GM18498 (cell line): ENCODE measurements around the gene HDAC2.
"Not testable (repeated sequence)": the region's sequence is repeated elsewhere in the genome, so short reads cannot be mapped to it uniquely, and the experiment has no call there.

Experiments
- ATAC-seq: cut with Tn5 transposase; IDR thresholded peaks from one replicate; pipeline ENCODE4 v1.9.1; 2021; ENCODE audit warnings: mild to moderate bottlenecking, moderate library complexity; ENCODE audit not compliant: unreplicated experiment

HDAC2 gene

DNA sequence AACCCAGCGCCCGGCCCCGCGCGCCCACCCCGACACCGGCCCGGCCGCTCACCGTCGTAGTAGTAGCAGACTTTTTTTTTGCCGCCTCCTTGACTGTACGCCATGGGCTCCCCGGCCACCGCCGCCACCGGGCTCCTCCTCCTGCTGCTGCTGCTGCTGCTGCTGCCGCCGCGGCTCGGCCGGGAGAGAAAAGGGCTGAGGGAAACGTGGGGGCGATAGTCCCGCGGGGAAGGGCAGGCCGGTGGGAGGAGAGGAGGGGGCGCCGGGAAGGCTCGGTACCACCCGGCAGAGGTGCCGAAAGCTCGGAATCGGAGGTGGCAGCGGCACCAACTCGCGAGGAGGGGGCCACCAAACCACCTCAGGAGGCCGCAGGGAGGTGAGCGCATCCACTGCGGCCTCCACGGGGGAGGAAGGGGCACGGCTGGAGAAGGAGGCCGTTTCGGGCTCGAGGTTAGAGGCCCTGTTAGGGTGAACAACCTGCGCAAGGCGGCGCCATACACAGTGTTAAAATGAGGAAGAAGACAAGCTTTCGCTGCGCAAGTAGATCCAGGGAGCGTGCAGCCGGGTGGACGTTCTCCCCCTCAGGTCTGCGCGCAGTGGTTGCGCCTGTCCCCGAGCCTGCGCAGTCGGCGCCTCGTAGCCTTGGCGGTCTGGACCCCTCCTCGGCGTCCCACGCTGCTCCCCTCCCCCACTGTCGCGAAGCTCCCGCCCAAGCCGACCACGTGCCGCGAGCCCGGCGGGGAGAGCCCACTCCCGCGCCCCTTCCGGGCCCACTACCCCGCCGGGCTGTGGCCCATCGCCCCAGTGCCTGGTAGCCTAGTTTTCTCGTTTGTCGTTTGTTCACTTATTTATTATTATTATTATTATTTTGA is at the start of gene HDAC2:
TSS of gene HDAC2 (minus strand) at position 344 of the 872 bp plus-strand sequence. CDS start at position 104, 240 bp downstream.
- peak; percentile 84 for ATAC-seq

DNA sequence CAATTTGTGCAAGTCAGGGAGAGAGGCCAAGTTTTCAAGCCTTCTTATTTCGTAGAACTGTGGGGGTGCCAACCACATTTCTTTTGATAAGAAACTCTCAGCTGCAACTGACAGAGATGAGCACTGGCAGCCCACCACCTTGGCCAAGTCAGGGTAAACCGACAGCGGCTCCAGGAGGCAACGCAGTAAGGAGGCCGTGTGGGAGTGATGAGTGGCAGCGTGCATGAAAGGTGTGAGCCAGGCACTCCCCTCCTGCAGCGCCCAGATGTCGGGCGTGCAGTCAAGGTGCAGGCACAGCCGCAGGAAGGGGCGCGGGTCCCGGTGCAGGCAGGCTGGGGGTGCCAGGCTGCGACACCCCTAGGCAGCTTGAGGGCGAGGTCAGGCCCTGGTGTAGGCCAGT is 49.2 kb upstream of the HDAC2 start:
- no peak for ATAC-seq

DNA sequence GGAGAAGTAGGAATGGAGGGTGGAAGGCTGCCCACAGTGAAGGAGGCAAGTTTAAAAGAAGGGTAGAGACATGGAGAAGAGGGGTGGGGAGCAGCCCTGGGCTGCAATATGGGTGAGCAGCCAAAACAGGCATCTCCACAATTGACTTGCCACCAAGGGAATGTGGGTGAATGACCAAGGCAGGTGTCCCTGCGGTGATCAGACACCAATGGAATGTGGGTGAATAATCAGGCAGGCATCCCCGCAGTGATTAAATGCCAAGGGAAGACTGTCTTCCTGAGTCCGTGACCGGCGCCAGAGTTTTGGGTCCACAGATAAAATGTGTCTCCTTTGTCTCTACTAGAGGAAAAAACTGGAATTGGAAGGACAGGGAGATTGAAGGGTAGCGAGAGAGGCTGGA is 46.2 kb upstream of the HDAC2 start:
- not testable (repeated sequence) for ATAC-seq

DNA sequence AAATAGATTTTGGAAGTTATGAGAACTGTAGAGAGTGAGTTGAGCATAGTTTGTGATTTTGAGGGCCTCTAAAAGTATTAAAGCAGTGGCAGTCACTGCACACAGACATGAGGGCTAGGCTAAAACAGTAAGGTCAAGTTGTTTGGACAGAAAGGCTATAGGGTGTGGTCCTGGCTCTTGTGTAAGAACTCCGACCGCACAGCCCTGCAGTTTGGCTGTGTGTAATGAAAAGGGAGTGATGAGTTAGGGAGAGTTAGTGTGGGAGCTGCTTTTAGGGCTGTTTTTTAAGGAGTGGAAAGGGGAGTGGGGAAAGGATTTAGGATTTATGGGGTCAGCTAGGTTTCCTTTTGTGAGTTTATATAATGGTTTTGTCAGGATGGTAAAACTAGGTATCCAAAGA is 43.2 kb upstream of the HDAC2 start:
- not testable (repeated sequence) for ATAC-seq

DNA sequence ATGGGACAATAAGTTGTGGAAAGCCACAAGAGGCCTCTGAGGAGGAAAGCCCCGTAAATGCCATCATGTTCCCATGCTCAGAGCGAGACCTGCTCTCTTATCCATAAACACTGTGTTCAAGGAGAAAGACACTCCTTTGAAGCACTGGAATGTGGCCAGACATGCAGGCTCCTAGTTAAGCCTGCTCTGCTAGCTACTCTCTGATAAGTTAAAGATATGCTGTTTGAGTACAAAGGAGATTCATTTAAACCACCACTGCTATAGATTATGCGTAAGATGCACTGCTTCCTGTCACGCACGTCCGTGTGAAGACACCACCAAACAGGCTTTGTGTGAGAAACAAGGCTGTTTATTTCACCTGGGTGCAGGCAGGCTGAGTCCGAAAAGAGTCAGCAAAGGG is 40.5 kb upstream of the HDAC2 start:
- ATAC-seq: not testable (repeated sequence)

DNA sequence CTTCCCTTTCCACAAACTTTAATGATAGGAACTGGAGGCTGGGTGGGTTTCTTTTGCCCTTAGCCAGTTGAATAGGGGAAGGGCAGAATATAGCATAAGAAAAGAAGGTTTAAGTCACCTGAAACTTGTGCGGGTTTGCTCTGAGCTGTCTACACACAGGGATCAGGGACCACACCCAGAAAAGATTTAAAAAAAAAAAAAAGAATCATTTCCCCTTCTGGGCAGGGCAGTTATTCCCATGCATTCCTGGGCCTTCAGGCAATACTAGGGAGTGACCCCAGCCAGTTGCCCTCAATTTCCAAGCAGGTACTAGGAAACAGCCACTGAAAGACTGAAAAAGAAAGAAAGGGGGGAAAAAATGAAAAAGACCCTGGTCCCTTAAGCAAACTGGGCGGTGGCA is 39.6 kb upstream of the HDAC2 start:
- no peak for ATAC-seq

DNA sequence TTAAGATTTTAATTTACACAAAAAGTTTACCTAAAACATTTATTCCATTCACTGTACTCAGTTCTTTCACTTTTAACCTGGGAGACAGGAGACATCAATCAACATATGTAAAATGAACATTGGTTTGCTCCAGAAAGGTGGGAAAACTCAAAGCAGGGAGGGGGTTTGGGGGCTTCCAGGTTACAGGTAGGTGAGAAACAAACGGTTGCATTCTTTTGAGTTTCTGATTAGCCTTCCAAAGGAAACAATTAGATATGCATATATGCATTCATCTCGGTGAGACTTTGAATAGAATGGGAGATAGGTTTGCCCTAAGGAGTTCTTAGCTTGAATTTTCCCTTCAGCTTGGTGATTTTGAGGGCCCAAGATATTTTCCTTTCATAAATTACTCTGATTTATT is 38.2 kb upstream of the HDAC2 start:
- no peak for ATAC-seq

DNA sequence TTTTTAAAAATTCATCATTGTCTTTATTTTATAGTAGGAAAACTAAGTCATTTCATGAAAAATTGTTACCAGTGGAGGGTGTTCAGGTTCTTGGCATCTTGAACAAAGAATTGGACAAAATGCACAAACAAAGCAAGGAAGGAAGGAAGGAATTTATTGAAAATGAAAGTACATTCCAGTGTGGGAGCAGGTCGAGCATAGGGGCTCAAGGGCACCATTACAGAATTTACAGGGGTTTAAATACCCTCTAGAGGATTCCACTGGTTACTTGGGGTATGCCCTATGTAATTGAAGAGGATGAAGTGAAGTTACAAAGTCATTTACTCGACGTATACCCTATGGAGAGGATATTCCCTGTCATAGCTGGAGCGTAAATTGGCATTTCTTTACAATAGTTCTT is 37.4 kb upstream of the HDAC2 start:
- ATAC-seq: no peak

DNA sequence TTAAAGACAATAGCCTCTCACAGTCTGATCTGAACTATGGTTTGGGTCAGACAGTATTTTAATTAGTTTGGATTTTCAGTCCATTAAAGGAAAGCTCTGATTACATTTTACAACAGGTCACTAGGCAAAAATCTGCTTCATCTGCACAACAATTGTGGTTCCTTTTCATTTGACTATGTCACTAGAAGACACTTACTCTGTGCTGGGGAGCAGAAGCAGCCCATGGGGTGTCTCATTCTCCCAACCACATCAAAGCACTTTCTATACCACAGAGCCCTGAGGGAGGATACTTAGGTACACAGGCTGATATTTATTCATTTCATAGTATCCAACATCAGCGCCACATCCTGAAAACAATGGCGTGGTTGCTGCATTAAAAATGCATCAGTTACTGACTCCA is 36.6 kb upstream of the HDAC2 start:
- ATAC-seq: no peak

DNA sequence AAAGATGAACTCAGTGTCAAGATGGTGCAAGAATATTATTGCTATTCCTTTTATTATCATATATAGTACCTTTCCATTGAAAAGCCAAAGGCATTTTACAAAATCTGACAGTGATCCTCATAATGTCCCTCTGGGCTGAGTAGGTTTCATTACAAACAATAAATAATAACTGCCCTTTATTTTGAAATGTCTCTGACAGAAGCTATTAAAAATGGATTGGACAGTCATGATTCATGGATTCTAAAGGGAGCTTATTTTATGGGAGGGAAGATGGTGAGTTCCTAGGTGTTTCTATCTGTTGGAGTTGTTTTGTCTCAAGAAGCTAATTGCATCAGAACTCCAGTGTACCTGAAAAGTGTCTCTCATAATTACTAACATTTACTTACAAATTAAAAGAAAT is 30.4 kb upstream of the HDAC2 start:
- no peak for ATAC-seq

DNA sequence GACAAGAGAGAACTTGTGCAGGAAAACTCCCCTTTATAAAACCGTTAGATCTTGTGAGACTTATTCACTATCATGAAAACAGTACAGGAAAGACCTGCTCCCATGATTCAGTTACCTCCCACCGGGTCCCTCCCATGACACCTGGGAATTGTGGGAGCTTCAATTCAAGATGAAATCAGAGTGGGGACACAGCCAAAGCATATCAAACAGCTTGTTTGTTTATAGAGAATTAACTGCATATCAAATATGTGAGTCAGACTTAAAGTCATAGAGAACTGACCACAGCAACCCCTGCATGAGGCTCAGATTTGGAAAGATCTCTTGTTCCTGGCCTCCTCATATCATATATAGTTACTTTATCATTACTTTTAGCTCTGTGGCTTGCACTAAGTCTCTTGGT is 29.1 kb upstream of the HDAC2 start:
- no peak for ATAC-seq

DNA sequence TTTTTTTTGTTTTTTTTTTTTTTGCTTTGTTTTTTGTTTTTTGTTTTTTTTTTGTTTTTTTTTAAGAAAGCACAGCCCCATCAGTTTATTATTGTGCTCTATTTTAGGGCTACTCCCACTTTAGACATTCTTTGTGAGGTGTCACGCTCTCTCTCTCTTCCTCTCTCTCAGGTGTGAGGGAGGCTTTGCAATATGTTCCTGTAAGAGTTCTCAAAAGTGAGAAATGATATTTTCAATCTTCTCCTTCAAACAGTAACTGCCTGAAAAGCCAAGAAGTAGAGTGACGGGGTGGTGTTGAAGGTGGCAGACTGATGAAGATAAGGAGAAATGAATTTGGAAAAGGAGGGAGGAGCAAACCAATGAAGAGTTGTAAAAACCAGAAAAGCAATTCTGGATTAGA is 28.3 kb upstream of the HDAC2 start:
- ATAC-seq: no peak

DNA sequence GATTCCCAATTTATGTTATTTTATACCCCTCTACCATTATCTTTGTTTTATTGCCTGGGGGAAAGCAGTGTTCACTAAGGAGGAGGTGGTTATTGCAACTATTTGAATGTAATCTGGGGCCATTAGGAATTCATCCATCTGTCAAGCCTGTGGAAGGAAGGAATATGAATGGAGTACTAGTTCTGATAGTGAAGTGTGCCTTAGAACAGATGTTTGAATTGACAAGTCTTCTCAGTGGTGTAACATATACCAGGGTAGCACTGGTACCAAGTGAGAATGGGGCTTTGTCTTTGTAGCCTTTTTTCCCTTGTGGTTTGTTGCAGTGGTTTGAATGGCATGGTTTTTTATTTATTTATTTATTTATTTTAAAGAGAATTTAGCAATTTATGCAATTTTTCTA is 27.9 kb upstream of the HDAC2 start:
- ATAC-seq: no peak

DNA sequence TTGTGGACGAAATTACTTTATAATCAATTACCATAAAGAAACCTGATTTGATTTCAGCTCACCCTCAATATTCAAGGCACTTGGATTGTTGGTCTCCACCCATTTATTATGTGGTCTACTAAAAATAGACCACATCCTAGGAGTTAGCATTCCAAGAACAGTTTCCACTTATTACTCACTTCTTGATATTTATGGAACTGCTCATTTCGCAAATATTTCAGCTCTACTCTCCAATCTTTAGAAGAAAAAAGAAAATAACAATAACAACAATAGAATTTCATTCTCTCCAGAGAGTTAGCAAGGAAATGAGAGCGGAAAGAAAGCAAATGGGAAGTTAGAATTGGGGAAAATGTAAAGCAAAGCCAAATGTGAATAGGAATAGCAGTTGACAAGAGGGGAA is 26.2 kb upstream of the HDAC2 start:
- ATAC-seq: no peak

DNA sequence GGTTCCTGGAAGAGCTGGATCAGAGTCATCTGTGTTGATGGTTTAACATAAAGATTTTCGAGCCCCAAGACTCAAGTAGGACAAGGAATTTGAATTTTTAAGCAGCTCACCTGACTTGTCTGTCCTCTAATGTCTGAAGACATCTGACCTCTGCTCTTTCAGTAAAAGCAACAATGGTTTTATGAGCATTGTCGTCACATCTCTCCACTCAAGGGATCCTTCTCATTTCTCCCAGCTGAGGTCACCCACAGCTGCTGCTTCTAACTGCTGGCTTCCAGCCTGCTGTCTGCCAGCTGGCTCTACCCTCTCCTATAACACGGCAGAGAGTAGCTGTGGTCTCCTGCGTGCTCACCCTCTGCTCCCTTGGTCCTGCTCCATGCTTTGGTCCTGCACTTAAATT is 24.7 kb upstream of the HDAC2 start:
- ATAC-seq: no peak

DNA sequence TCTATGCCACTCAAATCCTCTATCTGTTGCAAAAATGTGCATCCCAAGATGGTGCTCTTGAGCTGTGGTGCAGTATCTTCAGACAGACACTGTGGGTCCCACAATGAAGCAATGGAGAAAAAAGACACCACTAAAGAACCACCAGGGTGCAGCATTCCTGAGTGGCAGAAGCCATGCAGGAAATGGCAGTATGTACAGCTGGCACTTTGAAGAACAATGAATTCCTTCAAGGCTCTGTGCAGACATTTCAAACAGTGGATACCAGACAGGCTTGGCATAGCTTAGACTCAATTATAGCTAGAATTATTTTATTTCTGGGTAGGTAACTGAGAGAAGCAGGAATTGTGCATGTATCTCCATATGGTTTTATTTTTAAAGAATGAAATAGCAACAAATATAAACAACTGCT is 24.0 kb upstream of the HDAC2 start:
- ATAC-seq: peak; percentile 99

DNA sequence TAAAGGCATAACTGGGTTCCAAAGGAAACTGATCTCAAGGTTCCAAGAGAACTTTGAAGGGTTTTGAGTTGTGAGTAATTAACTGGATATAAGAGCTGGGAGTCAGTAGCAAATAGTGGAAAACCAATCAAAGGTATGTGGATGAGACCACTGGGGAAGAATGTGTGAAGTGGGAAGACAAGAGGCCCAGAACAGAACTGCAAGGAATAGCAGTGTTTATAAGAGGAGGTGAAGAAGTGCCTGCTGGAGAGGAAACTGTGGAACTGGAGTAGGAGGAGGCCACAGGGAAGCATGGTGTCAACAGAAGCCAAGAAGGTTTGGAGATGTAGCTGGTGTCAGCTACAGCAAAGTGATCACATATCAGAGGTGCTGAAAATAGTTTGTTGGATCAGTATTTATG is 18.7 kb upstream of the HDAC2 start:
- no peak for ATAC-seq

DNA sequence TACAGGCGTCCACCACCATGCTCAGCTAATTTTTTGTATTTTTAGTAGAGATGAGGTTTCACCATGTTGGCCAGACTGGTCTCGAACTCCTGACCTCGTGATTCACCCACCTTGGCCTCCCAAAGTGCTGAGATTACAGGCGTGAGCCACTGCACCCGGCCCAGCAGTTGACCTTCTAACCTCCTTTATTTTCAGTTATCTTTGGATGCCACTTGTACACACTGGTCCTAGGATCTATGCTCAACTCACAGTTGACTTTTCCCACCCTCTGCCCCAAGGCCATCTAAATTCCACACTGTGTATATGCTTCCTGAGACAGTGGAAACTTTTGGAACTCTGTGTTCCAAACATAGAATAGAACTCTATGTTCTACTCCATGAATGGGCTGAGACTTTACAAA is 11.7 kb upstream of the HDAC2 start:
- ATAC-seq: not testable (repeated sequence)

DNA sequence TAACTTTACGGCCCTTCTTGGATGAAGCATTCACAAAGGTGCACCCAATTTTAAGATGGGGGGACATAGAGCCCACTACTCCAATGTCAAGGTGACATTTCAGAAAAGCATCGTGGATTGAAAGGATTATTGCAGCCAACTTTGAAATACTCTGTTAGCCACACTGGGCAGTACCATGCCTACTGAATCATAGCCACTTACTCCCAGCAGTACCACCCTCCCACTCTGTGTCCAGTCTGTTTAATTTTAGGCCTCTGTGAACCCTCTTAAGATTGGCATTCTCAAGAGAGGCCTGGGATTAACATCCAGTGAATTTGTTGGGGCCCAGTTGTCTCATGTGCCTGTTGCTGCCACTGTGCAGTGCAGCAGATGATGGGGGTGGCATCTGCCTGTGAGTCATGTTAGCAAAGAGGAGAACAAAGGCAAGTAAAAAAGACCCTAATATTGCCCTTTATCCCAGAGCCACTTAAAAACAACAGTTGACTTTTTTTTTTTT is 11.2 kb upstream of the HDAC2 start:
- no peak for ATAC-seq

DNA sequence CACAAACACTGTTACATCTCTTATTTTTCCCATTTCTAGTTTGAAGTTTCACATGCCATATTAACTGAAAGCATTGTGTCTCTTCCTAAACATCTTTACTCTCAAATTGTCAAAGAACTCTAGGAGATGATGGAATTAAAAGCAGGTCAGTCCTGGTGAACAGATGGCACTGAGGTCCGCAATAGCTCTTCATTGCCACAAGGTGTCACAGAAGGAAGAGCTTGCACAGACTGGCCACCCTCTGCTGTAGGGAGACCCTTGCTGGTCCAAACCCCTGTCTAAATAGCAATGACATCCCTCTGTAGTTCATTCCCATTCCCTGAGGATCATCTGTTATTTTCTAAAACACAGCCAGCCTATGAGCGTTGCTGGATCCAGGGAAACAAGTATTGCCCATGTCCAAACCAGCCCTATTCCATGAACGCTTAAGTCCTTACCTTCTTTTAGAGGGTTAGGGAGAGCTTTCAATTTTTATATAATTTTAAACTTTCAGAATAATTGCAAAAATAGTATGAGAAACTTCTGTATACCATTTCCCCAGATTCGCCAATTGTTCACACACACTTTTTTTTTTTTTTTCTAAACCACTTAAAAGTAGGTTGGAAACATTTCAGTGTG is 10.1 kb upstream of the HDAC2 start:
- peak; percentile 85 for ATAC-seq

DNA sequence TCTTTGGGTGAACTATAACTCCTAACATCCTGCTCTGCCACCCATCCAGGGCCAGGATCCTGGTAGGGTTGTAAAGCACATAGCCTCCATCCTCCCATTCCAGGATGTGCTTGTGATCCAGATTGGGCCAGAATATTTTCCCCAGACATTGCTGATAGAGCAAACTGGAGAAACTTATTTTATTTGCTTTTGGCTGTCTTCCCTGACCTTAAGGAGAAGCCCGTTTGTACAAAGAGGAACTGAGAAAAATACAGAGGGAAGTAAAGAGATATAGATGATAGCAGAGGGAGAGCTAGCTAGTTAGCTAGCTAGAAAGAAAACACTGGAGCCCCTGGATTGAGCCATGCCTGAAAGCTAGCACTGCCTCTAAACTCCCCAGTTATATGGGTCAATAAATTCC is 9.0 kb upstream of the HDAC2 start:
- peak; percentile 63 for ATAC-seq

DNA sequence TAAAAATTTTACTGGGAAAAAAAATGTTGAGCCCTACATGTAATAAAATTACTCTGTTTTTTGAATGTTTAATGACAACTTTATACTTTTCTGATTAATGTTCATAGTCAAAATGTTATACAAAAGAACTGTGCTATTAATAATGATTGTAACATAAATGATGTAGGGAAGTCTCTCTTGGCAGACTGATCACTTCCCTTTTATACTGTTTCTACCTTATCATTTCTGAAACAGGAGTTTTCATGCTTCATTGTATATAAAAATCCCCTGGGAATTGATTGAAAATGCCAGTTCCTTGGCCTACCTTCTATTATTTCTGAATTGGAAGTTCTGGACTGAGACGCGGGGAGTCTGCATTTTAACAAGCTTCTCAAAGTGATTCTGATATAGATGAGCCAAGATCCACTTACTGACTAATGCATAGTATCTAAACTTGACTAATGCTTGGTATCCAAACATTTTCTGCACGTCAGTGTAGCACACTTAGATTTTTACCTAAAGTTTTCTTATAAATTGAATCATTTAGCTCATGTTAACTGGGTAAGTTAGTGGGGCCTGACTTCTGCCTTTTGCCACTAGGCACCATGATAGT is 7.2 kb upstream of the HDAC2 start:
- no peak for ATAC-seq
